Stimulated activated CD8-positive, alpha-beta memory T cell treated with anti-CD3 and anti-CD28 coated beads, Interleukin-4, amount 100 ng/mL, for 1 hour (primary cell): Measurements from ENCODE around the gene ITGB3BP.
"Not testable (repeated sequence)": the region's sequence is repeated elsewhere in the genome, so short reads cannot be mapped to it uniquely, and the experiment has no call there.

Experiments used
- DNase-seq, 2 donors: peaks; one replicate each; pipeline ENCODE4 v3.0.0-alpha.2; 2020; ENCODE audit warnings: low read depth in 2 of 2, low spot score in 1 of 2

Gene ITGB3BP

GRCh38 chr1:63522891-63523728, at the start of gene ITGB3BP, which contains the start of gene EFCAB7:
ITGB3BP (minus strand) TSS chr1:63523225; CDS start chr1:63523133, 92 bp downstream.
EFCAB7 (plus strand) TSS chr1:63523525; CDS start chr1:63525573, 2,048 bp downstream.
- peak; percentile 52 to 61 for DNase-seq

- not testable (repeated sequence) for DNase-seq
These were observed 49.7 kb upstream of the ITGB3BP start for GRCh38 chr1:63572686-63573085.

DNA sequence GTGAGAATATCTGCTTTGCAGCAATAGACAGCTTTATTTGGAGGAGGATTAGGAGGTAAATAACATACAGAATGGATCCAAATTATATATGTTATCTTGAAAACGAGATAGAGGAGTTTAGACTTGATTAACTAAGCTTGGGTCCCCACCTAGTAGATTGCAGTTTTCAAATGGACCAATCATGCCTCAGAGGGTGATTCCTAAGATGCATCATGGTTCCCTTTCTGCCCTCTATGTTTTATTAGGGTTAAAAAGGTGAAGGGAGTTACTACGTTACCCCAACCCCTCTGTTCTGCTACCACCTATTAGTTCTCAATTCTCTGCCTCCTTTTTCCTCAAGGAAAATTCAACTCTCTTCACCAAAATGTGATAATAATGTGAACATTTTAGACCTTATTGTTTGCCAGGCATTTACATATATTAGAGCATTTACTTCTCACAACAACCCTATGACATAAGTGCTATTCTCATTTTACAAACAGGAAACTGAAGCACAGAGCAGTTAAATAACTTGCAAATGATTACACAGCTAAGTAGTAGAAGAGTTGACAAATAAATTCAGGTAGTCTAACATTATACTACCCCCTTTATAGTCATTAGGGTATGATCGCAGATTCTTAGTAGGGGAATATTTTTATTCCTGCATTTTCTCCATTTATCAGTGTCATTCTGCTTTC, 46.8 kb upstream of the ITGB3BP start:
- no peak for DNase-seq

DNA sequence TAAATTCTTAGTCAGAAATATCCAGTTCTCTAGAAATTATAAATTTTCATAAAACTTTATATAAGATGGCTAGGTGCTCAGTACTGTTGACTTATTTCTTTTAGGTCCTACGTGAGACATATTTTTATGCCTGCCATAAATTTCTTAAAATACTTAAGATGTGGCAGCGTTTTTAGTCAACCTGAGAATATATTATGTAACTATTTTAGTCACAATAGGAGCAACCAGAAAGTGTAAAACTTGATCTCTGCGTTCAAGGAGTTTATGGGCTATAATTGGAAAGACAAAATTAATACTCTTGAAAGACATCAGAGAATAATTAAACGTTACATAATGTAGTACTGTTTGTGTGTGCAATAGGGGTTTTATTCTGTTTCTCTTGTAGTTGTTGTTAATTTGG, 46.0 kb upstream of the ITGB3BP start:
- DNase-seq: no peak

DNA sequence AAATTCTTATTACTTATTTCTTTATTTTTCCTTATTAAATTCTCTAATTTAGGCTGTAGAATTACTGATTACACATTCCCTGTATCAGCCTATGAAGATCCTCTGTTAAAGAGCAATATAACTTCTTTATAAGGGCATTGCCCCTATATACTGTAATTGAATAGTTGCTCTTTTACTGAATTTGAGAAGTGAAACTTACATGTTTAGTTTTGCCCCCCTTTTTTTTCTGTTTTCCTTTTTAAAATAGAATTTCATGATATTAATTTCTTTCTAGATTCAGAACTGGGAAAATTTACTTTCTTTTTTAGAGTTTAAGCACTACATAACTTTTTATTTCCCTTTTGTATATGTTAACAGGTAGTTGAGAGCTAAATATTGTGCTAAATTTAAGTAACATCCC, 40.7 kb upstream of the ITGB3BP start:
- no peak for DNase-seq

- DNase-seq: no peak
These were observed 36.3 kb upstream of the ITGB3BP start for GRCh38 chr1:63559357-63559756.

- no peak for DNase-seq
These were observed 34.5 kb upstream of the ITGB3BP start for GRCh38 chr1:63557365-63557987.

DNA sequence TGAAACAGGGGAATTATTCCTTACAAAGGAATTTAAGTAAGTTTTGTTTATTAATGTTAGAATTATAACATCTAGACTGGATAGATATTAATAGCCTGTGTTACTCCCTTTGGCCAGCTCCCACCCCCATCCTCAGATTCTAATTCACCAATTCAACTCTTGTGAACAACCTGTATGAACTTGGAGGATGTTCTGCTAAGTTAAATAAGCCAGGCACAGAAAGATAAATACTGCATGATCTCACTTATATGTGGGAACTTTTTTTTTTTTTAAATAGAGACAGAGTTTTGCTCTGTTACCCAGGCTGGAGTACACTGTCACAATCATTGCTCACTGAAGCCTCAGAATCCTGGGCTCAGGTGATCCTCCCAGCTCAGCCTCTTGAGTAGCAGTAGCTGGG, 32.5 kb upstream of the ITGB3BP start:
- DNase-seq: no peak

DNA sequence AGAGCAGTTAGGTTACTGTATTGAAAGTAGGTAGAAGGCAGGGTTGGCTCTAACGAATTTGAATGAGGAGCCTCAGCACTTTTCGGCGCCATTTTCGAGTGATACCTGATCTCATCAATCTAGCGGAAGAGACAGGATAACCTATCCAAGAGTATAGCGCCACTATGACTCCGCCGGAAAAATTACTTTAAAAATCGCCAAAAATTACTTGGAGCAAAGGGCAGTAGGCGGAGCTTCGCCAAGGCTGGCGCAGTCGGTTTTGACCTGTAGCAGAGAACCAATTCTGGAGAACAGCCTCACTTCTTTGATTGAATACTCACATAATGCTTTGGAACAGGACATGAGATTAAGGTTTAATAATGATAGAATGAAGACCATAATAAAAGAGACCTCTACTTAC, 25.9 kb upstream of the ITGB3BP start:
- no peak for DNase-seq

DNA sequence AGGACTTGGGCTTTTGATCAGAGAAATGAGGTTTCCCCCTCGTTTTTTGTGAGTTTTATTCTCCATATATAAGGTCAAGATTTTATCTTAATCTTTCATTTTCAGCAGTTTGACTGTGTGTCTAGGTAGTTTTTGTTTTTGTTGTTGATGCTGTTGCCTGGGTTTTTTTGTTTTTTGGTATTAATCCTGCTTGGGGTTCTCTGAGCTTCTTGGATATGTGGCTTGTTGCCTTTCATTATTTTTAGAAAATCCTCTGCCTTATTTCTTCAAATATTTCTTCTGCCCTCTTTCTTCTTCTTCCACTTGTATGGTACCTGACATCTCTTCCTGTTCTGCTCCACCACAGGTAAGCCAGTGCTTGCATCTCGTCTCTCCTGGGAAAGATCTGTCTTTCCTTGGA, 25.3 kb upstream of the ITGB3BP start:
- no peak for DNase-seq

DNA sequence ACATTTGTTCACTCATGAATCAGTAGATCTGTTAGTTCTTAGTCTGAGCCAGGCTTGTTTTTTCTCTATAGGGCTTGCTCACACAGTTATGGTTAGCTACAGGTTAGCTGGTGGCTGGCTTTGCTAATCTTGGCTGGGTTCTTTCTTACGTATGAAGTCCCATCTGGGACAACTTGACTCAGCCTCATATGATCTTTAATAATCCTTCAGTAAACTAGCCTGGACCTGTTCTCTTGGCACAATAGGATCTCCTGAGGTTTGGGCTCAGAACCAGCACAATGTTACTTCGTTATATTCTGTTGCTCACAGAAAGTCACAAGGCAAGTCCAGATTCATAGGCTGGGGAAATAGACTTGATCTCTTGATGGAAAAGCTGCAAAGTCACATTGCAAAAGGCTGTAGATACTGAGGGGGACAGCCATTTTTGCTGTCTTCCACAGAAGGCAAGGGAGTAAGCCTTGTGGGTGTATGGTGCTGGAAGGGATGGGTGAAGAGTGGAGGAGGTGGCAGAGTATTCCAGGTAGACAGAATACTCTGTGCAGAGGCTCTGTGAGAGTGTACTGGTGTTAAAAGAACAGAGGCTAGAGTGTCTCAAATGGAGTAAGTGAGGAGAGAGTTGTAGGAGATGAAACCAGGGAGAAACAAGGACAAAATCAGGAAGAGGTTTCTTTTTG, 24.7 kb upstream of the ITGB3BP start:
- no peak for DNase-seq

DNA sequence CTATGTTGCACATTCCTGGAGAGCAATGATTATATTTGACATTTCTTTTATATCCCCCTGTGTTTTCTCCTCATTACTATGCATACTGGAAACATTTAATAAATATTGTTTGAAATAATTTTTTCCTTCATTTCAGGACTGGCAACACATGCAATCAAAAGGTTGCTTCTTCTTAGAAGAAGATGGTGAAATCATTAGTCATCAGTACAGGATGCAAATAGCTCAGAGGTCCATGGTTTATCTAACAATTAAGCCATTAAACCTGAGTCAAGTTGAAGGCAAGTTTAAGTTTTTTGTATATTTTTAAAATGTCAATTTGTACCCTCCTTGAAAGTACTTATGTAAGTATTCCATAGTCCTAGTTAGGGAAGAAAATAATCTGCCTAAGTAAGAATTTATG, 22.8 kb upstream of the ITGB3BP start:
- no peak for DNase-seq

GRCh38 chr1:63537940-63538339, 14.9 kb upstream of the ITGB3BP start:
- DNase-seq: no peak

DNA sequence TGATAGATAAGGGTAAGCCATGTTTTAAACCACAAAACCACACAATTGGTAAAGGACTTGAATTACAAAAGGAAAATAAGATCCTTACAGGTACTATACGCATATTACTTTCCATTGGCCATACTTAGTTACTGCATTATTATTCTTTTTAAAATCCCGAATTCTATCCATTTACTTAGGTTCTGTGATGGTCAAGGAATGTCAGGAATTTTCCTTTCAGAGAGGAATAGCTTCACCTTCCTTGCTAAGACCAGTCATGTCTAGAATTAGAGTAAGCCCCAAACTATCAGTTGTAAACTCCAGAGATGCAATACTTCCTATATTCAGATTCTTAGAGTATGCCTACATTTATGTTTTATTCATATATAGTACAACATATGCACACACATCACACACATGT, 14.0 kb upstream of the ITGB3BP start:
- DNase-seq: no peak

- DNase-seq: no peak
These were observed 11.4 kb upstream of the ITGB3BP start for GRCh38 chr1:63534406-63534805.

GRCh38 chr1:63533931-63534330, 10.9 kb upstream of the ITGB3BP start:
- no peak for DNase-seq

DNA sequence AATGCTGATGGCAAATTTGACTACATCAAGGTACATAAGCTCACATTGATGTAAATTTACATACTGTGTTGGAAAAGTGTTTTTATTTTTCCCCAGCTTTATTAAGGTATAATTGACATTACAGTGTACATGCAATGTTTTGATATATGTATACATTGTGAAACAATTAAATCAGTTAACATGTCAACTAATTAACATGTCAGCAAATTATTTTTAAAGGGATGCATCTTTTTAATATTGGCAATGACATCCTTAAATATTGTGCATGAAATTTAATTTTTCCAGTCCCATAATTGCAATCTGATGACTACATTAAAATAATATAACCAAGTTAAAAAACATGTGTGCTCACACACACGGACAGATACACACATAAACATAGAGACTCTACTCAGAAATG, 9.7 kb upstream of the ITGB3BP start:
- no peak for DNase-seq

GRCh38 chr1:63524201-63524600, 1.2 kb upstream of the ITGB3BP start:
- DNase-seq: no peak

GRCh38 chr1:63523738-63524137, 713 bp upstream of the ITGB3BP start:
- DNase-seq: no peak

GRCh38 chr1:63516629-63517028, 6.4 kb downstream of the ITGB3BP start:
- no peak for DNase-seq

DNA sequence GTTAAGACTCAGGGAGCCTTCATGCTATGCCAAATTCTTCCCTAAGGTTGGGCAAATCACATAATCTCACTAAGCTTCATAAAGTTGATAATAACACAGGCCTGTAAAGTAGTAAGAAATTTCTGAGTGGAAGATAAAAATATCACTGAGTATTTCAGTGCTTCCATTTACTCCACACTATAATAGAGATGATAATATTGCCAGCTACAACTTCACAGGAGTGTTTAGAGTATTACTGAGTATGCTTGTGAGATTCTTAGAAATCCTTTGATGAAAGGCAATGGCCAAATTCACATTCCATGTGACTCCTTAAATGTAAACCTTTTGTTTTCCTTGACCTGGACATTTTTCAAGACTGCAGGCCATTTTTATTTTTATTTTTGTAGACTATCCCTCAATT, 10.4 kb downstream of the ITGB3BP start:
- DNase-seq: no peak

DNA sequence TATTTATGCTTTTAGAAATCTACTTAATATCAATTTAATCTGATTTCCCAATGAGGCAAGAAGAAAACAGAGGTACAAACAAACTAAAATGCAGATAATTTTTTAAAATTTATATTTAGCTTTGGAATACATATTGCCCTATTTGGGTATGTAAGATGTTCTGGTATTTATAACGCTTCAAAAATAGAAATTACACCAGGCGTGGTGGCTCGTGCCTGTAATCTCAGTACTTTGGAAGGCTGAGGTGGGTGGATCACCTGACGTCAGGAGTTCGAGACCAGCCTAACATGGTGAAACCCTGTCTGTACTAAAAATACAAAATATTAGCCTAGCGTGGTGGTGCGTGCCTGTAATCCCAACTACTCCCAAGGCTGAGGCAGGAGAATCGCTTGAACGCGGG, 13.3 kb downstream of the ITGB3BP start:
- no peak for DNase-seq
